Measurements from ENCODE around the gene DCTN4. TPM values are rescaled to one million over a fixed set of nuclear protein-coding genes. Genes with fewer than 3 reads are reported as not detected.

DCTN4 gene
- total and polyA plus RNA-seq, 2 of the 8 experiments (the other 6 are each of a cell fraction or from before 2014, with no cell fraction given): 20.5 to 42.7 TPM

DNA sequence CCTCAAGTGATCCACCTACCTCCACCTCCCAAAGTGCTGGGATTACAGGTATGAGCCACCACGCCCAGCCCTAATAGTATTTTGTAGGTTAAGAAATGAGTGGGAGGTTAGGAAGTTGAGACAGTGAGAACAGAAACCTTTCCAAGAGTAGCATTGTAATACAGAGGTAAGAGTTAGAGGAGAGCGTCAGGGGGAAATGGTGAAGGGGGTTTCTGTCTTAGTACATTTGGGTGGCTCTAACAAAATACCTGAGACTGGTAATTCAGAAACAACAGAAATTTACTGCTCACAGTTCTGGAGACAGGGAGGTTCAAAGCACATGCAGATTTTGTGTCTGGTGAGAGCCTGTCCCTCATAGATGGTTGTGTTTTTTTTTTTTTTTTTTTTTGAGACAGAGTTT is 38.6 kb upstream of the DCTN4 start:
- H2BK5ac ChIP-seq (ENCODE audit: low read depth, low read length): no peak overlapping the region
- H3K4me2 ChIP-seq (ENCODE audit: insufficient read depth in 1 of 2, low read depth in 2 of 2, low read length in 2 of 2): no peak overlapping the region
- no peaks in the 10 kb centered on the region for H3K79me2 ChIP-seq (ENCODE audit: control insufficient read depth in 1 of 2, insufficient read depth in 2 of 2, low read length in 2 of 2)
- no peak overlapping the region for H2BK12ac ChIP-seq (ENCODE audit: low read depth, low read length)
- H3K18ac ChIP-seq (ENCODE audit: extremely low read depth, low read length): no peak overlapping the region
- H3K9ac ChIP-seq (replicated peaks in 1 of 4; ENCODE audit: extremely low read depth in 1 of 4, low read depth in 3 of 4, low read length in 3 of 4): no peak overlapping the region
- peaks cover 0 to 3% (median 0%) of the 10 kb centered on the region in 4 experiments; a peak in 1 of 7 replicates for H3K4me1 ChIP-seq (replicated peaks in 1 of 4; ENCODE audit: control insufficient read depth in 3 of 4, insufficient read depth in 4 of 4, low read length in 3 of 4)
- no peak overlapping the region for H4K8ac ChIP-seq (ENCODE audit: extremely low read depth, insufficient read depth, low read length)
- no peak overlapping the region for H4K91ac ChIP-seq (replicated peaks; ENCODE audit: insufficient read length, low read length)
- no peaks in the 10 kb centered on the region for H3K79me1 ChIP-seq (ENCODE audit: low read depth, low read length)
- H2BK15ac ChIP-seq (ENCODE audit: low read length): no peak overlapping the region
- H3K27ac ChIP-seq (ENCODE audit: low read depth, low read length): no peak overlapping the region
- FAIRE-seq (no peak), DNase-seq (ENCODE audit: low read depth in 1 of 2, low spot score in 2 of 2) (no peak)
- ChIA-PET POLR2A (ENCODE audit: partially characterized antibody) (interaction anchor here (0.7 kb wide), 1 partner anchor 200 kb away, joined by 3 read pairs; no protein-coding TSS in a partner anchor), CTCF (ENCODE audit: partially characterized antibody) (interaction anchor here (1.7 kb wide), 1 partner anchor 49 kb away, joined by 6 read pairs; the partner anchor contains the start of gene IRGM)
- H3K4me3 ChIP-seq (ENCODE audit: extremely low read depth in 1 of 4, insufficient read depth in 2 of 4, low read depth in 3 of 4, low read length in 4 of 4): no peak overlapping the region
- no peaks in the 10 kb centered on the region for H3K27me3 ChIP-seq (replicated peaks in 1 of 4; ENCODE audit: control insufficient read depth in 3 of 4, extremely low read depth in 1 of 4, insufficient read depth in 3 of 4, low read length in 3 of 4)
- no peak overlapping the region for H3K23ac ChIP-seq (ENCODE audit: insufficient read length)
- no peak overlapping the region for H2BK20ac ChIP-seq (ENCODE audit: low read length)
- WGBS, 2 experiments (ENCODE audit: extremely low coverage in 1 of 2, insufficient coverage in 1 of 2, insufficient read length in 1 of 2, insufficient replicate concordance in 2 of 2, low coverage in 1 of 2, low lambda C conversion rate in 2 of 2, missing lambda C conversion rate in 1 of 2): 88% methylated on average over 2 of the region's 2 CpGs; no CpG with 5 or more reads in 1 of the 2 experiments
- no peak overlapping the region for H2AFZ ChIP-seq (ENCODE audit: low read length)
- no peaks in the 10 kb centered on the region for H3K36me3 ChIP-seq (ENCODE audit: control insufficient read depth in 2 of 4, insufficient read depth in 4 of 4, low read length in 3 of 4)
- no peak overlapping the region for H2BK120ac ChIP-seq (replicated peaks; ENCODE audit: low read depth, low read length)
- no peak overlapping the region for H3K56ac ChIP-seq (replicated peaks; ENCODE audit: insufficient read length, low read depth, low read length)
- peaks cover 2% of the 10 kb centered on the region; the same call in 1 of the 2 replicates for H3K23me2 ChIP-seq (ENCODE audit: low read depth, low read length)
- no peaks in the 10 kb centered on the region for H4K20me1 ChIP-seq (replicated peaks in 1 of 2; ENCODE audit: control insufficient read depth in 1 of 2, insufficient read depth in 2 of 2, low read length in 2 of 2)
- H4K5ac ChIP-seq (ENCODE audit: insufficient read length, low read depth, low read length): no peak overlapping the region
- H3K9me3 ChIP-seq (ENCODE audit: insufficient read depth in 2 of 2, low read depth in 1 of 2, low read length in 1 of 2): no peaks in the 10 kb centered on the region
- H3K14ac ChIP-seq (ENCODE audit: insufficient read length): no peak overlapping the region
- no peak overlapping the region for H2AK5ac ChIP-seq (ENCODE audit: low read depth, low read length)
- no peak overlapping the region for H3K4ac ChIP-seq (replicated peaks; ENCODE audit: insufficient read length, low read depth, low read length)
- no peak for TF ChIP-seq CTCF (IDR thresholded peaks at IDR 0.05; ENCODE audit: control extremely low read depth in 1 of 3, insufficient read depth in 1 of 3, low read depth in 1 of 3, low read length in 3 of 3)
- TF ChIP-seq CREB1 (IDR thresholded peaks at IDR 0.05): no peak
- TF ChIP-seq CHD2 (IDR thresholded peaks at IDR 0.05; ENCODE audit: low read length): no peak
- TF ChIP-seq RNF2 (IDR thresholded peaks at IDR 0.05; ENCODE audit: borderline replicate concordance, low read depth, low read length, missing control alignments, poor library complexity, severe bottlenecking): no peak
- no peak for TF ChIP-seq EP300 (IDR thresholded peaks at IDR 0.05; ENCODE audit: borderline replicate concordance in 1 of 2, low read depth in 2 of 2, low read length in 2 of 2)
- TF ChIP-seq SIRT6 (IDR thresholded peaks at IDR 0.05; ENCODE audit: low read length): no peak
- TF ChIP-seq RFX5 (IDR thresholded peaks at IDR 0.05; ENCODE audit: borderline replicate concordance, low read depth, low read length): no peak
- no peak for TF ChIP-seq TBP (IDR thresholded peaks at IDR 0.05; ENCODE audit: low read depth, low read length)
- TF ChIP-seq TEAD4 (IDR thresholded peaks at IDR 0.05; ENCODE audit: low read depth, low read length): no peak
- no peak for TF ChIP-seq KDM5A (IDR thresholded peaks at IDR 0.05; ENCODE audit: low read length)
- TF ChIP-seq, protein P1, sequence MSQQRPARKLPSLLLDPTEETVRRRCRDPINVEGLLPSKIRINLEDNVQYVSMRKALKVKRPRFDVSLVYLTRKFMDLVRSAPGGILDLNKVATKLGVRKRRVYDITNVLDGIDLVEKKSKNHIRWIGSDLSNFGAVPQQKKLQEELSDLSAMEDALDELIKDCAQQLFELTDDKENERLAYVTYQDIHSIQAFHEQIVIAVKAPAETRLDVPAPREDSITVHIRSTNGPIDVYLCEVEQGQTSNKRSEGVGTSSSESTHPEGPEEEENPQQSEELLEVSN (IDR thresholded peaks at IDR 0.05): no peak

All from H1 (cell line).